Panc1 (cell line): ENCODE data around the gene PBX1.

ENCODE experiments used
- POLR2AphosphoS5 ChIP-seq: IDR thresholded peaks from 2 replicates; pipeline ENCODE4 v1.6.1; 2012; ENCODE audit warnings: mild to moderate bottlenecking, low read depth, low read length, moderate library complexity
- SIN3A ChIP-seq: IDR thresholded peaks from 2 replicates; pipeline ENCODE4 v1.6.1; 2012; ENCODE audit warnings: low read depth, mild to moderate bottlenecking, low read length, moderate library complexity, borderline replicate concordance; ENCODE audit not compliant: insufficient read depth
- TCF7L2 ChIP-seq: IDR thresholded peaks from 2 replicates; pipeline ENCODE4 v1.6.1; 2011; ENCODE audit warnings: mild to moderate bottlenecking, low read depth, low read length, inconsistent platforms
- TF ChIP-seq, protein P1 (sequence below): fragments of 450-650 bp; IDR thresholded peaks from 2 replicates; pipeline ENCODE4 v1.5.1; 2017; ENCODE audit warnings: mild to moderate bottlenecking
- TF ChIP-seq, protein P2 (sequence below), 2 experiments: IDR thresholded peaks; 2 replicates each; pipeline ENCODE4 v1.6.1; 2011 to 2012; ENCODE audit warnings: low read depth in 2 of 2, control low read depth in 1 of 2, low read length in 1 of 2, mild to moderate bottlenecking in 1 of 2, moderate library complexity in 1 of 2; ENCODE audit not compliant: insufficient read depth in 1 of 2

DNA sequence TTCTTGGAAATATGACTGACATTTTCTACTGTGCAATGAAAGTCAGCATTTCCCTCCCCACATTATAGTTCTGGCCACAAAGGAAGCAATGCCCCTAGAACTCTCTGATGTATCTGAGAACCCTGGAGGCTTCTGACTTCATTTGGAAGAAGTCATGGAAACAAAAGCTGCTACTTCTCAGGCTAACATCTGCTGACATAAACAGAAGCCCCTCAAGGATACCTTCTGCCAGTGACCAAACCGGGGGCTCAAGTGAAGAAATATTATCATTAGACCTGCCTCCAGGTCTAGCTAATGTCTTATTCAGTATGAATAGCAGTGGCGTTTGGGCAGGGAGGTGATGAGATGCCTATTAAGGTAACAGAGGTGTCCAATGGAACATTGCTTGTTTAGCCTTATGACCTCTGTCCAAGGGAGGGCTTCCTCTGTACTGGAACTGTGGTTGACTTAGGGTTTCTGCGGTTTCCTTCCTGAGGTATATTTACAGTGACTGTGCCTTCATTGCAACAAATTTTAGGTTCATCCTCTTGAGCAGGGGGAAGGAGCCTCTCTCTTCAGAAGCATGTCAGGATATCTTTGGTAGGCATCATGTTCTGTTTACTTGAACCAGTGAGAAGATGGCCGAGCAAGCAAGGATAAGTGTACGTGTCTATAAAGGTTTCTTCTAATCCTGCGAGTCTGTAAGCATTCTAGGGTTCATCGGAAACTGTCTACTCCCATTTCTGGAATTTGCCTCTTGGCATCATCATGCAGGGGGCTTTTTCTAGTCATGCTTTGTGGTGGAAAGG, 161.7 kb downstream of the PBX1 start:
- TF ChIP-seq, protein P1, sequence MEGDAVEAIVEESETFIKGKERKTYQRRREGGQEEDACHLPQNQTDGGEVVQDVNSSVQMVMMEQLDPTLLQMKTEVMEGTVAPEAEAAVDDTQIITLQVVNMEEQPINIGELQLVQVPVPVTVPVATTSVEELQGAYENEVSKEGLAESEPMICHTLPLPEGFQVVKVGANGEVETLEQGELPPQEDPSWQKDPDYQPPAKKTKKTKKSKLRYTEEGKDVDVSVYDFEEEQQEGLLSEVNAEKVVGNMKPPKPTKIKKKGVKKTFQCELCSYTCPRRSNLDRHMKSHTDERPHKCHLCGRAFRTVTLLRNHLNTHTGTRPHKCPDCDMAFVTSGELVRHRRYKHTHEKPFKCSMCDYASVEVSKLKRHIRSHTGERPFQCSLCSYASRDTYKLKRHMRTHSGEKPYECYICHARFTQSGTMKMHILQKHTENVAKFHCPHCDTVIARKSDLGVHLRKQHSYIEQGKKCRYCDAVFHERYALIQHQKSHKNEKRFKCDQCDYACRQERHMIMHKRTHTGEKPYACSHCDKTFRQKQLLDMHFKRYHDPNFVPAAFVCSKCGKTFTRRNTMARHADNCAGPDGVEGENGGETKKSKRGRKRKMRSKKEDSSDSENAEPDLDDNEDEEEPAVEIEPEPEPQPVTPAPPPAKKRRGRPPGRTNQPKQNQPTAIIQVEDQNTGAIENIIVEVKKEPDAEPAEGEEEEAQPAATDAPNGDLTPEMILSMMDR, result no peak
- TF ChIP-seq SIN3A, result no peak
- no peak for TF ChIP-seq POLR2AphosphoS5
- TF ChIP-seq, protein P2, sequence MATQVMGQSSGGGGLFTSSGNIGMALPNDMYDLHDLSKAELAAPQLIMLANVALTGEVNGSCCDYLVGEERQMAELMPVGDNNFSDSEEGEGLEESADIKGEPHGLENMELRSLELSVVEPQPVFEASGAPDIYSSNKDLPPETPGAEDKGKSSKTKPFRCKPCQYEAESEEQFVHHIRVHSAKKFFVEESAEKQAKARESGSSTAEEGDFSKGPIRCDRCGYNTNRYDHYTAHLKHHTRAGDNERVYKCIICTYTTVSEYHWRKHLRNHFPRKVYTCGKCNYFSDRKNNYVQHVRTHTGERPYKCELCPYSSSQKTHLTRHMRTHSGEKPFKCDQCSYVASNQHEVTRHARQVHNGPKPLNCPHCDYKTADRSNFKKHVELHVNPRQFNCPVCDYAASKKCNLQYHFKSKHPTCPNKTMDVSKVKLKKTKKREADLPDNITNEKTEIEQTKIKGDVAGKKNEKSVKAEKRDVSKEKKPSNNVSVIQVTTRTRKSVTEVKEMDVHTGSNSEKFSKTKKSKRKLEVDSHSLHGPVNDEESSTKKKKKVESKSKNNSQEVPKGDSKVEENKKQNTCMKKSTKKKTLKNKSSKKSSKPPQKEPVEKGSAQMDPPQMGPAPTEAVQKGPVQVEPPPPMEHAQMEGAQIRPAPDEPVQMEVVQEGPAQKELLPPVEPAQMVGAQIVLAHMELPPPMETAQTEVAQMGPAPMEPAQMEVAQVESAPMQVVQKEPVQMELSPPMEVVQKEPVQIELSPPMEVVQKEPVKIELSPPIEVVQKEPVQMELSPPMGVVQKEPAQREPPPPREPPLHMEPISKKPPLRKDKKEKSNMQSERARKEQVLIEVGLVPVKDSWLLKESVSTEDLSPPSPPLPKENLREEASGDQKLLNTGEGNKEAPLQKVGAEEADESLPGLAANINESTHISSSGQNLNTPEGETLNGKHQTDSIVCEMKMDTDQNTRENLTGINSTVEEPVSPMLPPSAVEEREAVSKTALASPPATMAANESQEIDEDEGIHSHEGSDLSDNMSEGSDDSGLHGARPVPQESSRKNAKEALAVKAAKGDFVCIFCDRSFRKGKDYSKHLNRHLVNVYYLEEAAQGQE (IDR thresholded peaks at IDR 0.05; ENCODE audit: insufficient read depth in 1 of 2, low read depth in 2 of 2, low read length in 1 of 2), result no peak
- TF ChIP-seq TCF7L2, result no peak
